Fibroblast of skin of back (primary cell): ENCODE measurements around the gene ZDHHC14.

ENCODE experiments used
- DNase-seq: peaks from one replicate; pipeline ENCODE4 v3.0.0-alpha.2; 2013

Gene ZDHHC14

DNA sequence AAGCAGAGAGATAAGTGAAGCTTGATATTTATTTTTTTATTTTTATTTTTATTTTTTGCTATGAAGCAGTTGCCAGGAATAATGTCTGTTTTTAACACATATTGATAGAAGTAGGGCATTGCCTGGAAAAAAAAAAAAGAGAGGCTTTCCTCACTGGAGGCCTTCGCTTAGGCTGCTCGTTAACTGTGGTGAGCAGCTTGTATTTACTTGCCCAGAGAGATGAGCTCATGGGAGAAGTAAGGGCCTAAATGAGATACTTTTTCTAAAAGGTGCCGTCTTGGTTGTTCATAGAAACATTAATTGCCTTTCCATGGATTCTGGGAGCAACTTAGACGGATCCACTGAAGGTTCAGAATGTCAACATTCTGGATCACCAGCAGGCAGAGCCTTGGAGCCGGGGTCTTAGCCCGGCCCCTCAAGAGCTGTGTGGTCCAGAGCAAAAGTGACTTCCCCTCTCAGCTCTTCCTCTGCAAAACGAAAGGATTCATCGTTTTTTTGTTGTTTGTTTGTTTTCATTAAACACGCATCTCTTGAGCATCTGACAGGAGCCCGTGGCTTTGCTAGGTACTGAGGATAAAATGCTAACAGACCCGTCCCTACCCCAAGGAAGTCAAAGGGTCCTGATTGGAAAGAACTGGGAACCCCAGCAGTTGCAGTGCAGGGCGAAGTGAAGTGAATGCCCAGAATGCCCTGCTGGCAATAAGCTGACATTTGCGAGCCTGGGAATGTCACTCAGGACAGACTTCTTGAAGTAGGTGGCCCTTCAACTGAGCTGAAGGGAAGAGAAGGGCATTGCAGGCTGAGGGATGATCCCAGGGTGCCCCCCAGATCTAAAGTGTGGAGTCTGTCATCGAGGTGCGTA, 138.5 kb downstream of the ZDHHC14 start:
- DNase-seq = no peak

DNA sequence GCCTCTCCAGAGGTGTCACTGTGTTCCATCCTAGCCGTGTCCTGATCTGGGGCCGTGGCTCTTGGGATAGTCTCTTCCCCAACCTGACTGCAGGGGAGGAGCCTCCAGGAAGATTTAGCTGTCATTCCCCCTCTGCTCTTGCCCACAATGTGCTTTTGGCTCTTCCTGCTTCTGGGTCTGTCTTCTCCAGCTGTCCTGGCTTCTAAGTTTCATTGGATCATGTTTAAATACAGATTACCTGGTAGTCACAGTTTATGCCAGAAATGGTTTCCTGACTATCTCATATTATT, 139.1 kb downstream of the ZDHHC14 start:
- DNase-seq = no peak

DNA sequence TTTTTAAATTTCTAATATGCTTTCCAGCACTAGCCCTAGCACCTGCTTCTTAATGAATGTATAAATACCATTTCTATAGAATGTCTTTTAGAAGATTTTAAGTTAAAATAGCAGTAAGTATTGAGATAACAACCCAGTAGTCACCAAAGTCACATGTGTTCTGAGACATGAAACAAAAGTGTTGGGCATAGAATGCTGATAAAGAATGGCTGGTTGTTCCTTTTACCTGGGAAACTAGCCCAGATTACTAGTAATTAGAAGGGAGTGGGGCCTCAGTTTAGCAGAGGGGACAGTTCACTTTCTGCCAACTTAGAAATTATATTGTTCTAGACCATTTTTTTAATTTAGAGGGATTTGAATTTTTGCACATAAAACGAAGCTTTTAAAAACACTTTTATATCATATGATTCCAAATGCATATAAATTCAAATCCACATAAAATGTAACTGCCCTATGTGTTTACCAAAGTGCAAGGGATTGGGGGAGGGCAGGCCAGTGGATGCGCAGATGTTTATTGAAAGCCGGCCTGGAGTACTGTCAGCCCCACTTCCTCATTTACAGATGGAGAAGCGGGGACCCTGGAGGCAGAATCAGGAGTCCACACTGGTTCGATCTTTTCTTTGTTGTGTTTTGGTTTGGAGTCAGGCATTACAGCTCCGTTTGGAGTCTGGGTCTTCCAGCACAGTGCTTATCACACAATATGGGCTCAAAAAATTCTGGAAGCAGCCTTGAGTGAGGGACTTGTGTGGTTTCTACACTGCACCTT, 139.8 kb downstream of the ZDHHC14 start:
- no peak for DNase-seq

DNA sequence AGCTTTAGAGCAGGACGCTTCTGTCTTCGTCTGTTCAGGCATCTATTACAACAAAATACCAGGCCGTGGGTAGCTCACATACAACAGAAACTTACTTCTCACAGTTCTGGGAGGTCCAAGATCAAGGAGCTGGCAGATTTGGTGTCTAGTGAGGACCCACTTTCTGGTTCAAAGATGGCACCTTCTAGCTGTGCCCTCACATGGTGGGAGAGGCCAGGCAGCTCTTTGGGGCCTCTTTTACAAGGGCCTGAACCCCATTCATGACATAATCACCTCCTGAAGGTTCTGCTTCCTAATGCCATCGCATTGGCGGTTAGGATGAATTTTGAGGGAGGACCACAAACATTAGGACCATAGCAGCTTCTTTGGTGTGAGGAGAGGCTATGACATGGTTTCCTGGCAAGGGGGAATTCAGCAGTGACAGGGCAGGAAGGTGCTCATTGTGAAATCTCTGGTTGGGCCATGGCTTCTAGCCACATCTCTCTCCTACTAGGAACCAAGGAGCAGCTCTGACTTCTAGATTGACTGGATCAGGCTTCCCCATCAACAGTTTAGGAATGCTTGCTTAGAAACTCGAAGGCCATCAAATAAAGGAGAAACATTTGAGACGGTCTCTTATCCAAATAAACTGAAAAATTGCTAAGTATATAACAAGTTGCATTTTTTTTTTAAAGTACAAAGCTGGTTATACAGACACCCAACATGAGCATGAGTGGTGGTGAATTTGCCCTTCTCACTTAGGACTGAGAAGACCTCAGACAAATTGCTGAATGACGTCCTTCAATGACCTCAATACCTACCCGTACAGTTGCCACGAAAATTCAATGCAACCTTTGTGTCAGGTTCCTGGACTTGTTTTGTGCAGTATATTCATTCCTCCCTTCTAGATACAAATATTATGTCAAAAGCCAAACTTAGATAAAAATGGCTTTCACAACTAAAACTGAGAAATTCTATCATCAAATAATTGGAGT, 140.7 kb downstream of the ZDHHC14 start:
- no peak for DNase-seq

DNA sequence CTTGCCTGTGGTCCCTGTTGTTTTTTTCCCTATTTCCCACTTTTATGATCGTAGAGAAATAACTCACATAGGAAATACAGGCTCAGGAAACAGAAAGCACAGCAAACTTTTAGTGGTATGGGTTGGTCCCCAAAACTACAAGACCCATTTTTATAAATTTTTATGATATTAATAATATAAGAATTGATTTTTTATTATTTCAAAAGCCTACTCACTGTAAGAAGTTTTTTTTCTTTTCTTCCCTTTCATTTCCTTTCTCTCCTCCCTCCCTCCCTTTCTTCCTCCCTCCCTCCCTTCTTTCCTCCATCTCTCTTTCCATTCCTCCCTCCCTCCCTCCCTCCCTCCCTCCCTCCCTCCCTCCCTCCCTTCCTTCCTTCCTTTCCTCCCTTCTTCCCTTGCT, 141.5 kb downstream of the ZDHHC14 start:
- DNase-seq = no peak

DNA sequence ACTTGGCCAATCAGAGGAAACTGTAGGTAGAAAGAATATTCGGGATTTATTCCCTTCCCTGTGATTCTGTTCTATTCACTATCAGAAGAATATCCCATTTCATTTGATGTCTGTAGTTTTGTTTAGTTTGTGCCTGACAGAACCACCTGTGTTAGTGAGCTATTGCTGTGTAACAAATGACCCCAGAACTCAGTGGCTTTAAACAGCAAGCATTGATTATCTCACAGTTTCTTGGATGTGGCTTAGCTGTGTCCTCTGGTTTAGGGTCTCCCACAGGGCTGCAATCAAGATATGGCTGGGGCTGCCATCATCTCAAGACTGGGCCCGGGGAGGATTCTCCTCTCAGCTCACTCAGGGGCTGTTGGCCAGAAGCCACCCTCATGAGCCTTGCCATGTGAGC, 143.7 kb downstream of the ZDHHC14 start:
- no peak for DNase-seq

DNA sequence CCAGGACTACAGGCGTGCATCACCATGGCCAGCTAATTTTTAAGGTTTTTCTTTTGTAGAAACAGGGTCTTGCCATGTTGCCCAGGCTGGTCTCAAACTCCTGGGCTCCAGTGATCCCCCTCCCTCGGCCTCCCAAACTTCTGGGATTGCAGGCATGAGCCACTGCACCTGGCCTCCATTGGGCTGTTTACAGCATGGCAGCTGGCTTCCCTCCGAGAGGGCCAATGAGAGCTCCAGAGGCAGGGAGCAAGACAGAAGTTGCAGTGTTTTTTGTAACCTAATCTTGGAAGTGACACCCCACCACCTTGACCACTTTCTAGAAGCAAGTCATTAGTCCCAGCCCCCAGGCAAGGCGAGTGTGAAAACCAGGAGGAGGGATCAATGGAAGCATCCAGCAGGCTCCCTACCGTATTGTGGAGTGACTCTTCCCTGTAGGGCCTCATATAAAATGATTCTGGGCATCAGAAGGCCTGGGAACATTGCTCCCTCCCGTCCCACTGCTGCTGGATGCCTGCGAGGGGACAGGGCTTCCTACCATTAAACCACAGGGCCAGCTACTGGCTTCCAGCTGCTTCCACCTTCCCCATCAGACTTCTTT, 144.4 kb downstream of the ZDHHC14 start:
- DNase-seq = no peak

DNA sequence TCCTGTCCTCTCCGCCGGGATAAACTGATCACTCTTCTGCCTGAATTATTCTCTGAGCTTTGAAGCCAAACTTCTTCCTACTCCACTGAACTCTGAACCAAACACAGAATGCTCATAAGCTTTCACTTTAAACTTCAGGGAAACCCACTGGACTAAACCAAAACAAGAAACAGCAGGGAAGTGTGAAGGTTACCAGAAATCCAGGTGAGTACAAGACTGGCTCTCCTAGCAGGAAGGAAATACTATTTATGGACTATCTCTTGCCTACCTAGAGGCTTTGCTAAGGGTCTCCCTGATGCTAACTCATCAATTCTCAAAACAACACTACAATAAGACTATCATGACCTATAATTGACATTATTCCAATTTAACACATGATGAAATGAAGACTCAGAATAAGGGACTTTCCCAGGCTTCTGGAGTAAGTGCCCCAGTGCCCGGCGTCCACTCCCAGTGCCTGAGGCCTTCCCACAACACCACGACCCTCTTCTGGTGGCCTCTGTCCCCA, 145.0 kb downstream of the ZDHHC14 start:
- DNase-seq = no peak

DNA sequence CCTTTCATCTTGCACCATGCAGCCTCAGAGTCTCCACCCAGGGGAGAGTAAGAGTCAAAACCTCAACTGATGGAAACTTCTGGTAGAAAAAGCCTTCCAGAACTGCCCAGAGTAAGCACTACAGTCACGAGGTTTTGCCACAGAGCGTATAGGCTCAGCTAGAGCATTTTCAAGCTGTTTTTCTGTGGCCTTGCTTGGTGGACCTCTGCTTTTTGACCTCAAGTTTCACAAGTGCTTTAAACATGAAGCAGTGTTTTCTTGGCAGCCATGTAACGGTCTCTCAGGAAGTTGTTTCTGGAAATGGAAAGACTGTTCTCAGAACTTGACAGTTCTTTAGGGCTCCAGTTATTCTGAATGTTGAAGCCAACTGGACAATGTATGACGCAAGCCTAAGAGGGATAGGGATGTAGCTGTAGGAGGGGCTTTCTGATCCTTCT, 146.5 kb downstream of the ZDHHC14 start:
- DNase-seq = no peak

DNA sequence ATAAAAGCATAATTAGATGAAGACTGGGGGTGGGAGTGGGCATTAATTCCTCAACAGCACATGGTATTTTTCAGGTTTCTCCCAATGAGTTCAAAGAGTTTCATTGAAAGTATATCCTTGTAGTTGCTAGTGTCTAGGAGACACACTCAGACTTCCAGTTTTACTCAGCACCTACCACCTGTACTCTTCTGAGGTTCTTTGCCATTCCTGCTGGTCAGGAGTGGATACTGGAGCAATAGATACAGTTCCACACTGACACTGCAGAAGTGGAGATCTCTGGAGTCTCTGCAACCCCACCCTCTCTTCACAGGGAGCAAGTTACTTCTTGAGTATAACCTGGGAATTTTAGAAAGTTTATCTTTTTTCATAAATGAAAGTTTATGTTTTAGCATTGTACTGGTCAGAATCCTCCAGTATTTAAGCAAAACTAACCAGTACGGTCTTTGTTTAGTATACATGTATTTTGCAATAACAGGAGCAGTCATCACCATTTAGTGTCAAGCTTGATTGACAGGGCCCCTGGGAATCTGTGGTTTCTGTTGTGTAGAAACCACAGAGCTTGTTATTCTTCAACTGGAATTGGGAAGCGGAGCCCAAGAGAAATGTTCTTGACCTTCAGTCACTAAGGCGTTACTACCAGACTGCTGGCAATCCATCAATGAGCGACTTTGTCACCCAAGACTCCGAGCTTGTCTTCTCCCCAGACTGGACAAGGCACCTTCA, 148.1 kb downstream of the ZDHHC14 start:
- DNase-seq = peak; percentile 47

DNA sequence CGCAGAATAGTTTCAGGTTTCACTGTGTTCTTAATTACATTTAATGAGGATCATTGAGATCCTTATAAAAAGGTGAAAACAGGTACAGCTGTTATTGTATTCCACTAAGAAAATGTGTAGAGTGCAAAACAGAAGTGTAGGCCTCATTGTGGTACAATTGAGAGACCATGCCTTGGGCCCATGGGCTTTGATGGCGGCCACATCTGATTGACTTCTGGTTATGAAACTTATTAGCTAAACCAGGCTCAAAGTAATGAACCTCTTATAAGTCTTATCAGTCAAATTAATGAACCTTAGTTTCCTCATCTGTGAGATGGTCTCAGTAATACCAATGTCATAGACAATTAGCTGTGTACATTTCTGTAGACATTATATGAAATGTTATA, 148.7 kb downstream of the ZDHHC14 start:
- no peak for DNase-seq

DNA sequence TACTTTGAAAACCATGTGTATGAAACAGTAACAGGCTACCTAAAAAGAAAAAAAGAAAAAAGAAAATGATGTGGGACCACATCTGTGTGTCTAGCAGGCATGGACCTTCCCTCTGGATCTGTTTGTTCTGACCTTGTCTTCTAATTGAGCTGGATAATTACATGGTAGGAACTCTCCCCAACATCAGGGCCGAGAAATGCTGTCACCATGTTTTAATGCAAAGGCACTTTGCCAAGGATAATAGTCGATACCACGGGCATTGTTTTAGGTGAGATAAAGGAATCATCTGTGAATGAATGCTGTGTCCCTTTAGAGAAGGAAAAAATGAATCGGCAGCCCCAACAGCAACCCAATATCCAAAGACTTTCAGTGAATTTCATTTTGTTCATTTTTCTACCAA, 149.1 kb downstream of the ZDHHC14 start:
- DNase-seq = no peak

DNA sequence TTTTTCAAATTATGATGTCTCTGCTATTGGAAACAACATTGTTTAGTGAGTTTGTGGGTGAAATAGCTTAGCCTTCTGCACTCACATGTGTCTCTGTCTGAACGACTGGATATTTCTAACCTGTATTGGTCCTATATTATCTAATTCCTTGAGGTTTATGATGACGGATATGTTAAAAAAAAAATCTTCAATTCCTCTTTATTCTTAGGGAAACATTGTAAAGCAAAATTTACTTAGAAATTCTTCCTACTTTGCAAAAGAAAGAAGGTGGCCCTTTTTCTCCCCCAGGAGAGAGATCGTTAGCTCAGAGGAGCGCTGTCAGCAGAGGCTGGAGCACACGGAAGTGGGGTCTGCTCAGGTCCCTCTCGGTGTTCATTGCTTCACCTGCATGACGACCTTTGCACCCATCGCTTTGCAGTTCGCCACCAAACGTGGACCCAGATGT, 149.8 kb downstream of the ZDHHC14 start:
- no peak for DNase-seq

DNA sequence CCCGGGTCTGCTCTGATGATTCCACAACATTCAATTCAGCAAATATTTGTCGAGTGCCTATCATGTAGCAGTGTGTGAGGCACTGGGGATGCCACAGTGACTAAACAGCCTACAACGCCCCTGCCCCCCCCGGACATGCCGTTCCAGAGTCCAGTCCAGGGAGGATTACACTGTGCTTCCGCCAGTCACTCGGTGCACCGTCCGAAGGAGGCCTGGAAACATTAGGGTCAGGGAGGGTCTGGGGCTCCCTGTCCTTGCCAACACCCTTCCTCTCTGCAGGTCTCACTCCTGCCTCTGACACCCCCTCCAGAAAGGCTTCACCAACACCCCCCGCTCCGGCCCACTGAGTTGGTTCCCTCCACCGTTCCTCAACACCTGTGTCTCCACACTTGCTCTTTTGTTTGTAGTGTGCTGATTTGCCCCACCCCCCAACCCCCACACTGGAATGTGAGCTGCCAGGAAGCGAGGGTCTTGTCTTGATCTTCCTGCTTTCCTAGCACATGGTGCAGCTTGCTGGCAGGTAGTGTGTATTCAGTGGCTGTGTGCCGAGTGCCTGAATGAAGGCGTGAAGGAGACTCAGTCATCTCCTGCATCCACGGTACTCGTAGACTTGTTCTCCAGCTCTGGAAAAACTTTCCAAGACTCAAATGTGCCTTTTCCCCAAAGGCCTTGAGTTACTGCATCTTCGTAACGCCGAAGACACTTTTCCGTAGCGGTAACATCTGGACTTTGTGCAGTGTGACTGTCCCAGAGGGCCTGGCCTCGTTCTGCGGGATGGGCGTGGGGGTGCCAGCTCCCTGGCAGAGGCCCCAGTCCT, 150.4 kb downstream of the ZDHHC14 start:
- DNase-seq = no peak

DNA sequence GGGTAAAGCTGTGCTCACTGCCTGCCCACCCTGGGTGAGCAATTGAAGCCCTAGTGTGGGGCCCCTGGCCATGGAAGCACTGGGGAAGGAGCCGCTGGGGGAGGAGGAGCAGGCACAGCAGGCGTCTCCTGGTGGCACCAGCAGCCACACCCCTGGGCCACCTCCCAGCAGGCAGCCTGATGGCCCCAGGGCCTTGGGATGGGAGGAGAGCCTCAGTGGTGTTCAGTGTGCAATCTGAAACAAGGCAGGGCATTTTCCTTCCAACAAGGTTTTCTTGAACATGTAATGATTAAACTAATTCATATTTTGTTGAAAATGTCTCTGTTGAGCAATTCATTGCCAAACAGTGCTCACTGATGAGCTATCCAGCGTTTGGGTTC, 151.0 kb downstream of the ZDHHC14 start:
- no peak for DNase-seq

DNA sequence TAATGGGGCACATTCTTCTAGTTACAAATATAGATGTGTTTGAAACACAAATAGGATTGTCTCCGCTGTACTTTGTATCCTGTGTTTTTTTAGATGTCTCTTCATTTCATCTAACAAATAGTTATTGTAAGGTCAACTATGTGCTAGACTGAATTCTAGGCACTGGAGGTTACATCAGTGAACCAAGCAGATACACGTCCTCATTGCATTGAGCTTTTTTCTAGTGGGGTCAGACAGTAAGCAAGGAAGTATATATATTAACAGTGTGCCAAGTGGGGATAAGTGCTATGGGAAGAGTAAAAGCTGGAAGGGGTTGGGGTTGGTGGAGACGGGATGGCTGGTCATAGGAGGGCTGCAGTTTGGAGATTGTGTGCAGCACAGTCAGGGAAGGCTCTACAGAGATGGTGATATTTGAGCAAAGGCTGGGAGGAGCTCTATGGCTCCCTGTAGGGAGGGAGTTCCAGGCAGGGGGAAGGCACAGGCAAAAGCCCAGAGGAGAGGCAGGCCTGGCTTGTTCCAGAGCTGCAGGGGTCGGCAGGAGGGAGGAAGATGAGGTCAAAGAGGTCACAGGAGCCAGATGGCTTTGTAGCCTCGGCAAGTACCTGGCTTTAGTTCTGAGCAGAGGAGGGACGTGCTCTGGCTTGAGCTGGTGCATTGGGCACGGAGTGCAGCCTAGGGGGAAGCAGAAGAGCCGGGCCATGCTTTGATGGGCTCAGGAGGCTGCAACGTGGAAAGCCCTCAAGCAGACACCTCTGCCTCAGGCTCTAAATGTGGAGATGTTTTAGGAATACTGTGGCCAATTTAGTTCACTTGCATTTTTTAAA, 152.3 kb downstream of the ZDHHC14 start:
- no peak for DNase-seq

DNA sequence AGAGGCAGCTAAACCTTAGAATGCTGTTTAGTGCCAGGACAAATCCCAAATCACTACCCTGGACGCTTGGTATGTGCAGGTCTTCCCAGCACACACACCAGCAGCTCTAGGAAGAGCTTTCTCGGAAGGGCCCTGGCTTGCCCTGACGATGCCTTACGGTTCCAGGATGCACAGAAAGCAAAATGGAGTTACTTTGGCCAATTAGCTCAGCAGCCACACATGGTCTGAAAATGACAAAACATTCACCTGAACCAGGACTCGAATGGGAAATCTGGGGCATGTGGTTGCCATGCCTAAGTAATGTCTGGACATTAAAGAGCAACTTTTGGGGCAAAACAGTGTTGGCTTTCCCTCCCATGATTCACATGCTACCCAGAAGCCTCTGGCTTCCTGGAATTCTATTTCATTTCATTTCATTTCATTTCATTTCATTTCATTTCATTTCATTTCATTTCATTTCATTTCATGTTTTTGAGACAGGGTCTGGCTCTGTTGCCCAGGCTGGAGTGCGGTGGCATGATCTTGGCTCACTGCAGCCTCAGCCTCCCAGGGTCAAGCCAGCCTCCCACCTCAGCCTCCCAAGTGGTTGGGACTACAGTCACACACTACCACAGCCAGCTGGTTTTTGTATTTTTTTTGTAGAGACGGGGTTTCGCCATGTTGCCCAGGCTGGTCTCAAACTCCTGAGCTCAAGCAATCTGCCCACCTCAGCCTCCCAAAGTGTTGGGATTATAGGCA, 153.3 kb downstream of the ZDHHC14 start:
- no peak for DNase-seq

DNA sequence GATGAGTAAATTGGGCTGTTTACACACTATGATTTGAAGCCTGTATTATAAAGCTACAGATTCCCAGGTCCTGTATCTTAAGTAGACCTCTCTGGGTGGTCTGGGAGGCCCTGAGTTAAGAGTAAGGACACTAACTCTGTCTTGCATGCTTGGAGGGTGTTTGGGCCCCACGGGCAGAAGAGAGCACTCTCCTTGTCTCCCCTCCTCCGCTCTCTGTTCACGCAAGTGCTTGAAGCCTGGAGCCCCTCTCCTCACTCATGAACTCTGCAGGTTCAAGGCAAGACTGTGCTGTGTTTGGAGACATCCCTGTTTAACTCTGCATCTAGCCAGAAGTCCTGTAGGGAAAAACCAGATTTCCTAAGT, 154.0 kb downstream of the ZDHHC14 start:
- no peak for DNase-seq
